ENCODE results near the gene QTRT2. TPM values are rescaled to one million over a fixed set of nuclear protein-coding genes. Genes with fewer than 3 reads are reported as not detected.

QTRT2 gene
- total RNA-seq, 1 donor from 2014 or later: 12.5 TPM

DNA sequence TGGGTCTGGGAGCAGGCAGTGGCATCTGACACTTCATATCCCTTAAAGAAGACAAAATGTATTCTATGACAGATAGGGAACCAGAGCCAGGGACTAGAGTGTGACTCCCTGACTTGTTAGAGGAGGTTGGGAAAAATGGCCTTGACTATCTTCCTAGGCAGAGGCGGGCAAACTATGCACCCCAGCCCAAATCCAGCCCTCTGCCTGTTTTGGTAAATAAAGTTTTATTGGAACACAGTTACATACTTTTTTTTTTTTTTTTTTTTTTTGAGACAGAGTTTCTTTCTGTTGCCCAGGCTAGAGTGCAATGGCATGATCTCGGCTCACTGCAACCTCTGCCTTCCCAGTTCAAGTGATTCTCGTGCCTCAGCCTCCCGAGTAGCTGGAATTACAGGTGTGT, 47.3 kb downstream of the QTRT2 start:
- Mint-ChIP-seq H3K4me3 (ENCODE audit: unreplicated experiment) (no peak overlapping the region), H3K9me3 (ENCODE audit: low read depth) (no peaks in the 10 kb centered on the region), H3K4me1 (ENCODE audit: low read depth) (no peaks in the 10 kb centered on the region), H3K27ac (ENCODE audit: unreplicated experiment) (no peak overlapping the region), H3K36me3 (ENCODE audit: low read depth) (no peaks in the 10 kb centered on the region), H3K27me3 (ENCODE audit: low read depth) (peaks cover 6% of the 10 kb centered on the region)
- TF ChIP-seq, protein P1, sequence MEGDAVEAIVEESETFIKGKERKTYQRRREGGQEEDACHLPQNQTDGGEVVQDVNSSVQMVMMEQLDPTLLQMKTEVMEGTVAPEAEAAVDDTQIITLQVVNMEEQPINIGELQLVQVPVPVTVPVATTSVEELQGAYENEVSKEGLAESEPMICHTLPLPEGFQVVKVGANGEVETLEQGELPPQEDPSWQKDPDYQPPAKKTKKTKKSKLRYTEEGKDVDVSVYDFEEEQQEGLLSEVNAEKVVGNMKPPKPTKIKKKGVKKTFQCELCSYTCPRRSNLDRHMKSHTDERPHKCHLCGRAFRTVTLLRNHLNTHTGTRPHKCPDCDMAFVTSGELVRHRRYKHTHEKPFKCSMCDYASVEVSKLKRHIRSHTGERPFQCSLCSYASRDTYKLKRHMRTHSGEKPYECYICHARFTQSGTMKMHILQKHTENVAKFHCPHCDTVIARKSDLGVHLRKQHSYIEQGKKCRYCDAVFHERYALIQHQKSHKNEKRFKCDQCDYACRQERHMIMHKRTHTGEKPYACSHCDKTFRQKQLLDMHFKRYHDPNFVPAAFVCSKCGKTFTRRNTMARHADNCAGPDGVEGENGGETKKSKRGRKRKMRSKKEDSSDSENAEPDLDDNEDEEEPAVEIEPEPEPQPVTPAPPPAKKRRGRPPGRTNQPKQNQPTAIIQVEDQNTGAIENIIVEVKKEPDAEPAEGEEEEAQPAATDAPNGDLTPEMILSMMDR (IDR thresholded peaks at IDR 0.05): no peak
- DNase-seq (ENCODE audit: low spot score): no peak

DNA sequence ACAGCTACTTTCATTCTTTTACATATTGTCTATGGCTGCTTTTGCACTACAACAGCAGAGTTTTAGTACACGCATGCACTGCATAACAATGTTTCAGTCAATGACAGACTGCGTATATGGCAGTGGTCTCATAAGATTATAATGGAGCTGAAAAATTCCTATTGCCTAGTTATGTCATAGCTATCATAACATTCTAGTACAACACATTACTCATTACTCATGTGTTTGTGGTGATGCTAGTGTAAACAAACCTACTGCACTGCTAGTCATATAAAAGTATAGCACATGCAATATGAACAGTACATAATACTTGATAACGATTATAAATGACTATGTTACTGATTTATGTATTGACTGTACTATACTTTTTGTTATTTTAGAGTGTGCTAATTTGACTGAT, 47.9 kb downstream of the QTRT2 start:
- TF ChIP-seq, protein P1 (IDR thresholded peaks at IDR 0.05): no peak
- H3K27me3 Mint-ChIP-seq (ENCODE audit: low read depth): peaks cover 8% of the 10 kb centered on the region
- no peaks in the 10 kb centered on the region for H3K9me3 Mint-ChIP-seq (ENCODE audit: low read depth)
- no peak for DNase-seq (ENCODE audit: low spot score)
- H3K4me1 Mint-ChIP-seq (ENCODE audit: low read depth): no peaks in the 10 kb centered on the region
- no peak overlapping the region for H3K4me3 Mint-ChIP-seq (ENCODE audit: unreplicated experiment)
- no peak overlapping the region for H3K27ac Mint-ChIP-seq (ENCODE audit: unreplicated experiment)
- no peaks in the 10 kb centered on the region for H3K36me3 Mint-ChIP-seq (ENCODE audit: low read depth)

DNA sequence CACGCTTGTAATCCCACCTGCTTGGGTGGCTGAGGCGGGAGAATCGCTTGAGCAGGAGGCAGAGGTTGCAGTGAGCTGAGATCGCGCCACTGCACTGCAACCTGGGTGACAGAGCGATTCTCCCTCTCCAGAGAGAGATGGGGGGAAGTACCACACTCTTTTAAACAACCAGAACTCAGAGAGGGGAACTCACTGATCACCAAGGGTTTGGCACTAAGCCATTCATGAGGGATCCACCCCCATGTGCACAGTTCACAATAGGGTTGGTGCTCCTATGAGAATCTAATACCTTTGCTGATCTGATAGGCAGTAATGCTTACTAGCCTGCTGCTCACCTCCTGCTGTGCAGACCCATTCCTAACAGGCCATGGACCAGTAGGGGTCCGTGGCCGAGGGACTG, 51.6 kb downstream of the QTRT2 start:
- no peak for DNase-seq (ENCODE audit: low spot score)
- Mint-ChIP-seq H3K27ac (ENCODE audit: unreplicated experiment) (no peak overlapping the region), H3K27me3 (ENCODE audit: low read depth) (peaks cover 18% of the 10 kb centered on the region), H3K4me3 (ENCODE audit: unreplicated experiment) (no peak overlapping the region), H3K9me3 (ENCODE audit: low read depth) (no peaks in the 10 kb centered on the region), H3K36me3 (ENCODE audit: low read depth) (no peaks in the 10 kb centered on the region), H3K4me1 (ENCODE audit: low read depth) (no peaks in the 10 kb centered on the region)
- TF ChIP-seq, protein P1 (IDR thresholded peaks at IDR 0.05): no peak

DNA sequence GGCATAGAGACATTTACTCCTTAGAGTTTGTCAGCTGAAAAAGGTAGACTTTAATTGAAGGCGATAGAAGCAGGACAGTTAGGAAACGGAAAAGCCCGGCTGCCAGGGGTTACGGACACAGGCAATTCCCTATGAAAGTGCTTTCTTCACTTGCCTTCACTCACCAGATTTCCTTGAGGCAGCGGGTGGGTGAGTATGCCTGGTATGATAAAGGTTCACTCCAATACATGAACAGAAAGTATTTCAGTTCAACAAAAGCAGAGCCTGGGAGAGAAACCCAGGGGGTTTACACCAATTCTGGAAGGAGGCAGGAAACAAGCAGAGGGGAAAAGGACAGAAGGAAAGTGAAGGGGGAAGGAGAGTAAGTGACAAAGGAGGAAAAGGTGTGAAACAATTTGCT, 53.9 kb downstream of the QTRT2 start:
- Mint-ChIP-seq H3K9me3 (ENCODE audit: low read depth) (no peaks in the 10 kb centered on the region), H3K27me3 (ENCODE audit: low read depth) (peaks cover 18% of the 10 kb centered on the region), H3K4me3 (ENCODE audit: unreplicated experiment) (no peak overlapping the region), H3K4me1 (ENCODE audit: low read depth) (no peaks in the 10 kb centered on the region), H3K36me3 (ENCODE audit: low read depth) (no peaks in the 10 kb centered on the region), H3K27ac (ENCODE audit: unreplicated experiment) (no peak overlapping the region)
- no peak for DNase-seq (ENCODE audit: low spot score)
- TF ChIP-seq, protein P1 (IDR thresholded peaks at IDR 0.05): no peak

DNA sequence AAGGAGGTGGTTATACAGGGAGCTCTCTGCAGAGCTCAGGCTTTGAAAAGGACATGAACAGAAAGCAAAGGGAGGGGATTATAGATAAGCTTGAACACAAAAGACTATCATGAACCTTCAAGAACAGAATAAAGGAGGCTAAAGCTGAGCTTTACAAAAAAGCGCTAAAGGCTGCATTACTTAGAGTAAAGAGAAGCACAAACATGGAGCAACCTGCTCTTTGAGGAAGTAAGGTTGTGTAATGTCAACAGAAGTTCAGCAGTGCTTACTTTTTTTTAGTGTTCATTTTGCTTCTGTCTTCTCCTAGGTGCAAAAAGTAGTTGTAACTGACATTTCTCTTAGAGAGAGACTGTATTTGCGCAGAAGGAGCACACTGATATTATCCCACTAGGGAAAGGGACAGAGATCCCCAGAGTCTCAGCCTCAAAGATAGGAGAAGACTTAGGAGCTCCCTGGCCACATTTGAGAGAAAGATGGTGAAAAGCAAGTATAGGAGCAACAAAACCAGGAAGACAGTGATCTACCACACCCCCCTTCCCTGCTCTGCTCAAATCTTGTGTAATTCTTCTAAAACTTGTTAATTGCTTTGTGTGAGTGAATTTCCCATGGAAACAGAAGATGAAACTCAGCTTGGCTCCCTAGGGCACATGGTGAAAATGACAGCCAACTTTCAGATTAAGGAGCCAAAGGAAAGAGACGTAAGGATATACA, 54.7 kb downstream of the QTRT2 start:
- Mint-ChIP-seq H3K27ac (ENCODE audit: unreplicated experiment) (no peak overlapping the region), H3K27me3 (ENCODE audit: low read depth) (peaks cover 18% of the 10 kb centered on the region), H3K4me3 (ENCODE audit: unreplicated experiment) (no peak overlapping the region), H3K9me3 (ENCODE audit: low read depth) (no peaks in the 10 kb centered on the region), H3K4me1 (ENCODE audit: low read depth) (no peaks in the 10 kb centered on the region), H3K36me3 (ENCODE audit: low read depth) (no peaks in the 10 kb centered on the region)
- no peak for DNase-seq (ENCODE audit: low spot score)
- TF ChIP-seq, protein P1 (IDR thresholded peaks at IDR 0.05): no peak

Data from chondrocyte (in vitro differentiated cells).